RWPE2 (cell line): ENCODE data around the gene KLF2.

Experiments
- ATAC-seq: fragments of 200-7000 bp; cut with Tn5 transposase; 3 replicates; pipeline ENCODE4 v1.9.1; 2021; ENCODE audit warnings: low read depth
- DNase-seq: peaks from one replicate; pipeline ENCODE4 v3.0.0-alpha.2; 2020; ENCODE audit warnings: low spot score
- H3K27ac ChIP-seq: fragments of 450-650 bp; 2 replicates; pipeline ENCODE4 v1.5.1; 2017; ENCODE audit warnings: mild to moderate bottlenecking; ENCODE audit not compliant: poor library complexity, severe bottlenecking
- H3K27me3 ChIP-seq: fragments of 250-450 bp; sonication (Bioruptor Pico); 2 replicates; pipeline ENCODE4 v1.5.1; 2021; ENCODE audit warnings: mild to moderate bottlenecking, moderate library complexity; ENCODE audit not compliant: insufficient read depth, poor library complexity, severe bottlenecking
- H3K36me3 ChIP-seq: fragments of 250-450 bp; sonication (Bioruptor Pico); 2 replicates; pipeline ENCODE4 v1.5.1; 2020; ENCODE audit warnings: low read depth, mild to moderate bottlenecking, moderate library complexity
- H3K4me1 ChIP-seq: fragments of 250-450 bp; sonication (Bioruptor Pico); 2 replicates; pipeline ENCODE4 v1.5.1; 2021; ENCODE audit warnings: mild to moderate bottlenecking, moderate library complexity; ENCODE audit not compliant: insufficient read depth, poor library complexity, severe bottlenecking
- H3K4me3 ChIP-seq: fragments of 250-450 bp; sonication (Bioruptor Pico); 2 replicates; pipeline ENCODE4 v1.5.1; 2021; ENCODE audit warnings: mild to moderate bottlenecking, moderate library complexity; ENCODE audit not compliant: severe bottlenecking
- H3K9me3 ChIP-seq: fragments of 250-450 bp; sonication (Bioruptor Pico); 2 replicates; pipeline ENCODE4 v1.5.1; 2021; ENCODE audit warnings: mild to moderate bottlenecking, moderate library complexity; ENCODE audit not compliant: severe bottlenecking
- TF ChIP-seq, protein P1 (sequence below): fragments of 450-650 bp; IDR thresholded peaks from one replicate; pipeline ENCODE4 v1.5.1; 2017; ENCODE audit warnings: mild to moderate bottlenecking, moderate library complexity; ENCODE audit not compliant: poor library complexity, severe bottlenecking

KLF2 gene

DNA sequence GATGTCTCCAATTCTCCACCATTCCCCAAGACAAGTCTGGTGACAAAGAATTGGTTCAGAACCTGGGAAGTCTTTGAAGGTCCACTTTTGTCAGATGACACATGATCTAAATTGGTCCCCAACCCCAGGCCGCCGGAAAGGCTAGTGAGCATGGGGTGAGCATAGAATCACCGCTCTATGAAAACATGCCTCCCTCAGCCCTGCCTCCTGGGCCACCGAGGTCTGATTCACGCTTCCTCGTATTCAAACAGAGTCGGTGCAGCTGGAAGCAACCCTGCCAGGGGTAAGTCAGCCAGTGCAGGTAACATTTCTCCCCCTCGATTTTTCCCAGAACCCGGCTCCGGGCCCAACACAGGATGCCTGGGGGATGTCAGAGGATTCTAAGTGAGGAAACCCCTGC lies 33.9 kb upstream of the KLF2 start:
- H3K4me1 ChIP-seq = peaks cover 6% of the 10 kb centered on the region
- H3K9me3 ChIP-seq = no peaks in the 10 kb centered on the region
- no peak overlapping the region for H3K27ac ChIP-seq
- TF ChIP-seq, protein P1, sequence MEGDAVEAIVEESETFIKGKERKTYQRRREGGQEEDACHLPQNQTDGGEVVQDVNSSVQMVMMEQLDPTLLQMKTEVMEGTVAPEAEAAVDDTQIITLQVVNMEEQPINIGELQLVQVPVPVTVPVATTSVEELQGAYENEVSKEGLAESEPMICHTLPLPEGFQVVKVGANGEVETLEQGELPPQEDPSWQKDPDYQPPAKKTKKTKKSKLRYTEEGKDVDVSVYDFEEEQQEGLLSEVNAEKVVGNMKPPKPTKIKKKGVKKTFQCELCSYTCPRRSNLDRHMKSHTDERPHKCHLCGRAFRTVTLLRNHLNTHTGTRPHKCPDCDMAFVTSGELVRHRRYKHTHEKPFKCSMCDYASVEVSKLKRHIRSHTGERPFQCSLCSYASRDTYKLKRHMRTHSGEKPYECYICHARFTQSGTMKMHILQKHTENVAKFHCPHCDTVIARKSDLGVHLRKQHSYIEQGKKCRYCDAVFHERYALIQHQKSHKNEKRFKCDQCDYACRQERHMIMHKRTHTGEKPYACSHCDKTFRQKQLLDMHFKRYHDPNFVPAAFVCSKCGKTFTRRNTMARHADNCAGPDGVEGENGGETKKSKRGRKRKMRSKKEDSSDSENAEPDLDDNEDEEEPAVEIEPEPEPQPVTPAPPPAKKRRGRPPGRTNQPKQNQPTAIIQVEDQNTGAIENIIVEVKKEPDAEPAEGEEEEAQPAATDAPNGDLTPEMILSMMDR = no peak
- no peaks in the 10 kb centered on the region for H3K36me3 ChIP-seq
- no peak overlapping the region for H3K4me3 ChIP-seq
- no peak for ATAC-seq
- no peak for DNase-seq
- peaks cover 16% of the 10 kb centered on the region for H3K27me3 ChIP-seq

DNA sequence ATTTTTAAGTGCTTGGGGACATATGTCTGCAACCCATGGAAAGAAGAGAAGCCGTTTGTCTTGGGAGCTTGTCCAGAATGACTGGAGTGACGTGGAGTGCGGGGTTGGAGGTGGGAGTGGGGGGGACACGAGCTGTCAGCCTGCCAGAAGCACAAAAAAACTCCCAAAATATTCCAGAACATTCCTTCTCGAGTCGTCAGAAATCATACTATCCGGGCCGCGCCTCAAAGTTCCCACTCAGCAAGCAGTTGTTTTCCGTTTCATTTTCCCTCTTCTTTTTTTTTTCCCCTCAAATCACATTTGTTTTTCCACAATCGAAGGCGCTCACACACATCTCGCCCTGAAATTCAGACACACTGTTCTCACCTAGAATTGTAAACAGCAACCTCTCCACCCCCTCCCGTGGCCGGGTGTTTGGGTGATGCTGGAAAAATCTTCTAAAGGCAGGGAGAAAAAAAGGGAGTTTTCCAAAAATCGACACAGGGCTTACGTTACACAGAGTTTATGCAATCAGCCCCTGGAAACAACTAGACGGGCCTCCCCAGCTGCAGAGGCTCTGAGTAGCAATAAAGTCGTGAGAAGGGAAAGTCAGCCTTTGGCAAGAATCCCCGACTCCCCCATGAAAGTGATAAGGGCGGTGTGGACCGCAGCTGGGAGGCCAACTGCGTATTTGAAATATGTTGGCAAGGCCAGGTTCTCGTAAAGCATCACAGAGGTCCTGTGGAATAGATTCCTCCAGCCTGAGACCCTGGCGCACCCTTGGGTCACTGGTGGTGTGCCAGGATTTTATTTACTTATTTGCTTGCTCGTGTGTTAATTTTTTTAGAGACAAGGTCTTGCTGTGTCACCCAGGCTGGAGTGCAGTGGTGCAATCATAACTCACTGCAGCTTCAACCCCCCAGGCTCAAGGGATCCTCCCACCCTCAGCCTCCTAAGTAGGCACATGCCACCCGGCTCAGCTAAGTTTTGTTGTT lies 31.2 kb upstream of the KLF2 start:
- Histone ChIP-seq H3K9me3 (no peaks in the 10 kb centered on the region), H3K4me1 (peaks cover 6% of the 10 kb centered on the region), H3K27ac (no peak overlapping the region), H3K27me3 (no peaks in the 10 kb centered on the region), H3K36me3 (no peaks in the 10 kb centered on the region), H3K4me3 (no peak overlapping the region)
- TF ChIP-seq, protein P1 = no peak
- ATAC-seq (peak; percentile 54), DNase-seq (no peak)

DNA sequence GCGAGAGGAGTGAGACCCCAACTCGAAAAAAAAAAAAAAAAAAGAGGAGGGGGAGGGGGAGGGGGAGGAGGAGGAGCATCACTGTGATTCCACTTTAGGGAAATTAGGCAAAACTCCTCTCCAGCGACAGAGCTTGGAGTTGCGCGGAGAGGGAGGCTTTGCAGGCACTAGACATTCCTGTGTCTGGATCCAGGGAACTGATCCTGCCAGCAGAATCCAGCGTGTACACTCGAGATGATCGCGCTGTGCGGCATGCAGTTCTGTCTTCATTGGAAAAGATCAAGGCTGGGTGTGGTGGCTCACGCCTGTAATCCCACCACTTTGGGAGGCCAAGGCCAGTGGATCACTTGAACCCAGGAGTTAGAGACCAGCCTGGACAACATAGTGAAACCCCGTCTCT lies 29.6 kb upstream of the KLF2 start:
- no peak for DNase-seq
- Histone ChIP-seq H3K4me3 (no peak overlapping the region), H3K36me3 (no peaks in the 10 kb centered on the region), H3K9me3 (no peaks in the 10 kb centered on the region), H3K27ac (no peak overlapping the region), H3K4me1 (peaks cover 6% of the 10 kb centered on the region), H3K27me3 (no peaks in the 10 kb centered on the region)
- TF ChIP-seq, protein P1 = no peak
- ATAC-seq = no peak

DNA sequence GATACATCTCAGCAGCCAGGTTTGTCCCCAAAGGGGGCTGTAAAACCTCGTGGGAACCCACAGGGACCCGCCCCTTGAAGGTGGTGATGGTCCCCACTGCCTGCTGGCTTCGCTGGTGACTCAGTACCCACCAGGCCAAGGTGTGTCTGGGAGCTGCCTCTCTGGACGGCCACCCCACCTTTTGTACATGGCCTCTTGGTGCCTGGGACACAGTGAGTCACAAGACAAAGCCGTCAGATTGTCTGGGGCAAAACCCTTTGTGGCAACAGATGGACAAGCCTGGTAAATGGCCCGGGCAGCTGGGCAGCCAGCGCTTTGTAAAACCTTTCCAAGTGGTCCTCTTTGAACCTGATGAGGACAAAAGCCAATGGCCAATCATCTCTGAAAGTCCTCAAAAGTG lies 27.9 kb upstream of the KLF2 start:
- Histone ChIP-seq H3K9me3 (no peaks in the 10 kb centered on the region), H3K36me3 (no peaks in the 10 kb centered on the region), H3K4me3 (no peak overlapping the region), H3K27ac (no peak overlapping the region), H3K4me1 (peaks cover 6% of the 10 kb centered on the region), H3K27me3 (no peaks in the 10 kb centered on the region)
- DNase-seq (no peak), ATAC-seq (no peak)
- TF ChIP-seq, protein P1 = no peak
